RWPE2 (cell line): ENCODE measurements around the gene DYNLT2B.
"Not testable (repeated sequence)": the region's sequence is repeated elsewhere in the genome, so short reads cannot be mapped to it uniquely, and the experiment has no call there.

Source experiments
- ATAC-seq: fragments of 200-7000 bp; cut with Tn5 transposase; 3 replicates; pipeline ENCODE4 v1.9.1; 2021; ENCODE audit warnings: low read depth
- DNase-seq: peaks from one replicate; pipeline ENCODE4 v3.0.0-alpha.2; 2020; ENCODE audit warnings: low spot score
- H3K27ac ChIP-seq: fragments of 450-650 bp; 2 replicates; pipeline ENCODE4 v1.5.1; 2017; ENCODE audit warnings: mild to moderate bottlenecking; ENCODE audit not compliant: poor library complexity, severe bottlenecking
- H3K27me3 ChIP-seq: fragments of 250-450 bp; sonication (Bioruptor Pico); 2 replicates; pipeline ENCODE4 v1.5.1; 2021; ENCODE audit warnings: mild to moderate bottlenecking, moderate library complexity; ENCODE audit not compliant: insufficient read depth, poor library complexity, severe bottlenecking
- H3K36me3 ChIP-seq: fragments of 250-450 bp; sonication (Bioruptor Pico); 2 replicates; pipeline ENCODE4 v1.5.1; 2020; ENCODE audit warnings: low read depth, mild to moderate bottlenecking, moderate library complexity
- H3K4me1 ChIP-seq: fragments of 250-450 bp; sonication (Bioruptor Pico); 2 replicates; pipeline ENCODE4 v1.5.1; 2021; ENCODE audit warnings: mild to moderate bottlenecking, moderate library complexity; ENCODE audit not compliant: insufficient read depth, poor library complexity, severe bottlenecking
- H3K4me3 ChIP-seq: fragments of 250-450 bp; sonication (Bioruptor Pico); 2 replicates; pipeline ENCODE4 v1.5.1; 2021; ENCODE audit warnings: mild to moderate bottlenecking, moderate library complexity; ENCODE audit not compliant: severe bottlenecking
- H3K9me3 ChIP-seq: fragments of 250-450 bp; sonication (Bioruptor Pico); 2 replicates; pipeline ENCODE4 v1.5.1; 2021; ENCODE audit warnings: mild to moderate bottlenecking, moderate library complexity; ENCODE audit not compliant: severe bottlenecking
- CTCF ChIP-seq: fragments of 450-650 bp; IDR thresholded peaks from one replicate; pipeline ENCODE4 v1.5.1; 2017; ENCODE audit warnings: mild to moderate bottlenecking, moderate library complexity; ENCODE audit not compliant: poor library complexity, severe bottlenecking

DYNLT2B gene

GRCh38 chr3:196314597-196314996, 3.4 kb downstream of the DYNLT2B start:
- TF ChIP-seq CTCF = no peak
- Histone ChIP-seq H3K4me3 (no peak overlapping the region), H3K27ac (no peak overlapping the region), H3K4me1 (peaks cover 9% of the 10 kb centered on the region), H3K9me3 (no peaks in the 10 kb centered on the region), H3K27me3 (no peaks in the 10 kb centered on the region), H3K36me3 (peaks cover 16% of the 10 kb centered on the region)
- no peak for ATAC-seq
- DNase-seq = no peak

- not testable (repeated sequence) for H3K27me3 ChIP-seq, DNase-seq, H3K4me3 ChIP-seq, H3K9me3 ChIP-seq, ATAC-seq, H3K27ac ChIP-seq, H3K4me1 ChIP-seq
- peaks cover 16% of the 10 kb centered on the region for H3K36me3 ChIP-seq
Observed at GRCh38 chr3:196314086-196314485, 4.0 kb downstream of the DYNLT2B start.

GRCh38 chr3:196302960-196303359, 15.1 kb downstream of the DYNLT2B start:
- not testable (repeated sequence) for H3K27me3 ChIP-seq, H3K27ac ChIP-seq, DNase-seq, H3K4me1 ChIP-seq, H3K9me3 ChIP-seq, ATAC-seq, H3K4me3 ChIP-seq
- peaks cover 38% of the 10 kb centered on the region for H3K36me3 ChIP-seq

DNA sequence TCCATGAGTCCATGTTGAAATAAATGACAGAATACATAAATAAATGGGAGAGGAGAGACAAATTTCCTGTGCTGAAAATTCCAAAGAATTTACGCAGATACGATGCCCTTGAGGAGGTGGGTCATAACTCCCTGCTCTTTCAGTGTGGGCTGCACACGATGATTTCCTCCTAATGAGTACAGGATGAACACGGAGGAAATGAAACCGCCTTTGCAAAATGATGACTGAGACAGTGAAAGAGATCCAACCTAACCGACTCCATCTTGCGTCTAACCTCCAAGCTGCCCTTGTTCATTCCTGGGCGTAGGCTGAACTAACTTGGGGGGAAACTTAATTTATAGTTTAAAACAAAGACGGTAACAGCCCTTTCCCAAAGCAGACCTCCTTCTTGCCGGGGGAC, 15.5 kb downstream of the DYNLT2B start:
- not testable (repeated sequence) for H3K4me3 ChIP-seq, H3K4me1 ChIP-seq, DNase-seq, H3K27ac ChIP-seq, H3K27me3 ChIP-seq, ATAC-seq, H3K9me3 ChIP-seq
- peaks cover 42% of the 10 kb centered on the region for H3K36me3 ChIP-seq

DNA sequence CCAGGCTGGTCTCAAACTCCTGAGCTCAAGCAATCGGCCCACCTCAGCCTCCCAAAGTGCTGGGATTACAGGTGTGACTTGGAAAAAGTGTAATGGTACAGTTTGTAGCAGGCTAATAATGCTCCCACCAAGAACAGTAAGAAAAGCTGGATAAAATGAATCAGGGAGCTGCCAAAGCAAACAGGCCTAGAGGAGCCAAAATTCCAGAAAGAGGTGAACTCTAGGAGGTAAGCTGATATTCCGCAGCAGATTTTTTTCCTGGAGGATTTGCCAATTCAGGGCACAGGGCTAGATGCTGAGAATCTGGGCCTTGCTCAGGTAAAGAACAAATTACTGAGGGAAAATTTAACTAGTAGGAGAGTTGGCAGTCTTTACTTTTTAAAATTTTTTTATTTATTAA, 19.5 kb downstream of the DYNLT2B start:
- no peaks in the 10 kb centered on the region for H3K9me3 ChIP-seq
- no peak for DNase-seq
- H3K27me3 ChIP-seq = no peaks in the 10 kb centered on the region

GRCh38 chr3:196292286-196292923, 25.6 kb downstream of the DYNLT2B start:
- H3K4me1 ChIP-seq = no peaks in the 10 kb centered on the region
- H3K36me3 ChIP-seq = peaks cover 11% of the 10 kb centered on the region
- H3K4me3 ChIP-seq = no peak overlapping the region
- H3K9me3 ChIP-seq = no peaks in the 10 kb centered on the region
- ATAC-seq = no peak
- no peak overlapping the region for H3K27ac ChIP-seq
- no peak for TF ChIP-seq CTCF
- H3K27me3 ChIP-seq = no peaks in the 10 kb centered on the region
- DNase-seq = no peak

More for the DNA sequence above, 19.5 kb downstream of the DYNLT2B start:
- Histone ChIP-seq H3K27ac (no peak overlapping the region), H3K36me3 (peaks cover 40% of the 10 kb centered on the region), H3K4me1 (no peaks in the 10 kb centered on the region), H3K4me3 (no peak overlapping the region)
- no peak for ATAC-seq
- no peak for TF ChIP-seq CTCF
